Thyroid gland (tissue), 4 donors: ENCODE data around the gene PLAAT2. TPM values are rescaled to one million over a fixed set of nuclear protein-coding genes. Genes with fewer than 3 reads are reported as not detected.

Experiments used
- DNase-seq, 2 donors: peaks; one replicate each; pipeline ENCODE4 v3.0.0-alpha.2; 2019
- H3K27ac ChIP-seq, 3 donors: fragments of 200-600 bp; sonication (generic); 1 replicate in 2 of 3; 2 replicates in 1 of 3; pipeline ENCODE4 v1.5.1; 2016 to 2019; ENCODE audit warnings: mild to moderate bottlenecking in 1 of 3, moderate library complexity in 1 of 3
- H3K27me3 ChIP-seq: fragments of 200-600 bp; sonication (generic); one replicate; pipeline ENCODE4 v1.5.1; 2019
- H3K36me3 ChIP-seq, 2 donors: fragments of 200-600 bp; sonication (generic); one replicate each; pipeline ENCODE4 v1.5.1; 2016 to 2019
- H3K4me1 ChIP-seq, 2 donors: fragments of 200-600 bp; sonication (generic); one replicate each; pipeline ENCODE4 v1.5.1; 2017 to 2019
- H3K4me3 ChIP-seq, 3 donors: fragments of 200-600 bp; sonication (generic); replicated peaks in 1 of 3; 1 replicate in 2 of 3; 2 replicates in 1 of 3; pipeline ENCODE4 v1.5.1; 2016; ENCODE audit warnings: mild to moderate bottlenecking in 1 of 3
- H3K9me3 ChIP-seq: fragments of 200-600 bp; sonication (generic); one replicate; pipeline ENCODE4 v1.5.1; 2017
- POLR2A ChIP-seq, 2 donors: fragments of 450-650 bp; IDR thresholded peaks; one replicate each; pipeline ENCODE4 v1.6.1; 2017; ENCODE audit warnings: antibody characterized with exemption in 2 of 2, mild to moderate bottlenecking in 2 of 2, moderate library complexity in 1 of 2
- WGBS, 2 donors: methylation state at CpG; one replicate each; pipeline ENCODE4 v1.1.5; 2017; 5-methylcytosine and 5-hydroxymethylcytosine counted together
- intact Hi-C: fragments of 100-400 bp; cut with DNase I; formaldehyde crosslinking; loops from one replicate; pipeline ENCODE4 v1.15.1; 2023
- total RNA-seq, 4 donors: library from RNA; depleted of rRNA; stranded (reverse); fragments of >200 nt; gene quantifications; one replicate each; pipeline ENCODE4 v1.2.3, GENCODE V29; 2016
- TF ChIP-seq, protein P1 (sequence below), 6 experiments: fragments of 200-600 bp in 3 of 6; fragments of 450-650 bp in 3 of 6; sonication (generic) in 3 of 6; IDR thresholded peaks; one replicate each; pipeline ENCODE4 v1.5.1; 2016 to 2019; ENCODE audit warnings: antibody characterized with exemption in 6 of 6, mild to moderate bottlenecking in 2 of 6, inconsistent platforms in 1 of 6, moderate library complexity in 1 of 6

PLAAT2 gene
- total RNA-seq, 4 donors from 2014 or later = 1.4 TPM; not detected in 3

DNA sequence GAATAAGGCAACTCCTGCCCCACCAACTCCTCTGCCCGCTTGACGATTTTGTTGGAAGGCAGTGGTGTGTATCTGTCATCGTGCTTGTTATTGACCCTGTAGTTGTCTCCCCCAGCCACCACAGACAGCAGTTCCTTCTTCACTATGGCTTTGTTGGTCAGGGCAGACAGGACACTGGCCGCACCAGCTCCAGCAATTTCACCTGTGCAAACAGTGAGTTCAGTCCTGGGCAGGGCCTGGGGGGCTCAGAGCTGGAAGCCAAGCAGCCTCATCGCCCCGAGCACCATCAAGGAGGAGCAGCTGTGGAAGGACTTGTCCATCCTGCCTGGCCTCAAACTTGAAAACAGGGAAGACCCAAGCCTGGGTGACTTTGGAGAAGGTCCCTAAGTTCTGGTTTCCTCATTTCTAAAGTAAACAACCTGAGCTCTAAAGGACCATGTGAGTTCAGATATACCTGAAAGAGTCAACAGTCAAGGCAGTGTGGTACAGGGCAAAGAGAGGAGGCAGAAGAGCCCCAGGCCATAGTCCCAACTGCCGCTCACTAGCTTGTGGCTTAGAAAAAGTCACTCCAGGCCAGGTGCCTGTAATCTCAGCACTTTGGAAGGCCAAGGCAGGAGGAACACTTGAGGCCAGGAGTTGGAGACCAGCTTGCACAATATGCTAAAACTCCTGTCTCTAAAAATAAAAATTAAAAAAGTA lies 4.6 kb downstream of the PLAAT2 start:
- H3K27me3 ChIP-seq = no peaks in the 10 kb centered on the region
- H3K27ac ChIP-seq = peak overlapping the region in 1 of 3 donors; percentile 84
- 76 to 89% methylated on average over 7 of the region's 7 CpGs for WGBS, 2 donors
- H3K4me1 ChIP-seq = peaks cover 14 to 32% of the 10 kb centered on the region in 2 donors
- no peaks in the 10 kb centered on the region for H3K36me3 ChIP-seq
- H3K9me3 ChIP-seq = no peaks in the 10 kb centered on the region
- no peak for DNase-seq
- H3K4me3 ChIP-seq = no peak overlapping the region
- intact Hi-C loops = no loop called here
- no peak for TF ChIP-seq POLR2A (IDR thresholded peaks at IDR 0.05)
- TF ChIP-seq, protein P1, sequence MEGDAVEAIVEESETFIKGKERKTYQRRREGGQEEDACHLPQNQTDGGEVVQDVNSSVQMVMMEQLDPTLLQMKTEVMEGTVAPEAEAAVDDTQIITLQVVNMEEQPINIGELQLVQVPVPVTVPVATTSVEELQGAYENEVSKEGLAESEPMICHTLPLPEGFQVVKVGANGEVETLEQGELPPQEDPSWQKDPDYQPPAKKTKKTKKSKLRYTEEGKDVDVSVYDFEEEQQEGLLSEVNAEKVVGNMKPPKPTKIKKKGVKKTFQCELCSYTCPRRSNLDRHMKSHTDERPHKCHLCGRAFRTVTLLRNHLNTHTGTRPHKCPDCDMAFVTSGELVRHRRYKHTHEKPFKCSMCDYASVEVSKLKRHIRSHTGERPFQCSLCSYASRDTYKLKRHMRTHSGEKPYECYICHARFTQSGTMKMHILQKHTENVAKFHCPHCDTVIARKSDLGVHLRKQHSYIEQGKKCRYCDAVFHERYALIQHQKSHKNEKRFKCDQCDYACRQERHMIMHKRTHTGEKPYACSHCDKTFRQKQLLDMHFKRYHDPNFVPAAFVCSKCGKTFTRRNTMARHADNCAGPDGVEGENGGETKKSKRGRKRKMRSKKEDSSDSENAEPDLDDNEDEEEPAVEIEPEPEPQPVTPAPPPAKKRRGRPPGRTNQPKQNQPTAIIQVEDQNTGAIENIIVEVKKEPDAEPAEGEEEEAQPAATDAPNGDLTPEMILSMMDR (IDR thresholded peaks at IDR 0.05) = no peak

DNA sequence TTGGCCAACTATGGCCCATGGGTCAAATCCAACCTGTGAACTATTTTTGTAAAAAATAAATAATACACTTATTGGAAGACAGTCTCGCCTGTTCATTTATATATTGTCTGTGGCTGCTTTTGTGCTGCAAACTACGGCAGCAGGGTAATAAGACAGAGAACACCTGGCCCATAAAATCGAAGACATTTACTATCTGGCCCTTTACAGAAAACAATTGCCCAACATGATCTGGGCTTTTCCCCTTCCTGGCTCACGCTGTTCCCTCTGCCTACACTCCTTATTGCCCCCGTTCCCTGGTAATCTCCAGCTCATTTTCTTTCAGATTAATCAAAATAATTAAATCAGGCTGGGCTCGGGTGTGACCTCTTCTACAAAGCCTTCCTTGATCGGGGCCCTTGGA lies 5.6 kb downstream of the PLAAT2 start:
- no peaks in the 10 kb centered on the region for H3K9me3 ChIP-seq
- H3K36me3 ChIP-seq = no peaks in the 10 kb centered on the region
- 95% methylated on average over 7 of the region's 7 CpGs for WGBS, 2 donors
- H3K27me3 ChIP-seq = no peaks in the 10 kb centered on the region
- intact Hi-C loops = no loop called here
- peaks cover 14 to 32% of the 10 kb centered on the region in 2 donors for H3K4me1 ChIP-seq
- TF ChIP-seq, protein P1 (IDR thresholded peaks at IDR 0.05) = no peak
- no peak for TF ChIP-seq POLR2A (IDR thresholded peaks at IDR 0.05)
- no peak overlapping the region for H3K4me3 ChIP-seq
- H3K27ac ChIP-seq = no peak overlapping the region
- no peak for DNase-seq

DNA sequence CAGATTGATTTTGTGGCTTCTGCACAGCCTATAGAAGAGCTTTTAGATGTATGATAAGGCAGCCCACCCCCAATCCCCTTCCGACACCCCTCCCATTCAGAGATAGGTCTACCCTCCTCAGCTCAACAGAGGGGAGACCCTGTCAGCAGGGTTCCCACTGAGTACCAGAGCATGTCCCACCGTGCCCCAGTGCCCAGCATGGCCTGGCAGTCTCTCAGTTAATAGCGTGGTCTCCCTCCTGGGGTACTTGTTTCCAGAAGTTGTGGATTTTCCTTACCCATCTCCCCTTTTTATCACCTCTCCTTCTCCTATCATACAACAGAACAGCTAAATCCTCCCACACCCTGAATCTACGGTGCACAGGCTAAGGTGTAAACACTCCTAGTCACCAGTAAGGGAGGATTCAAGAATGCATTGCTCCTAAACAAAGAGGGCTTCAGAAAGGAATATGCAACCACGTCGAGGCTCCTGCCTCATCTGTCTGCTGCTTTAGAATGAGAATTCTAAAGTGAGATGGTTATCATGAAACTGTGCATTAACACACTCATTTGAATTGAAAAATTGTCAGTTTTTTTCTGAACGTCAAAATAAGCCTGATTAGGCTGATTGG lies 6.7 kb downstream of the PLAAT2 start:
- no peaks in the 10 kb centered on the region for H3K36me3 ChIP-seq
- H3K4me3 ChIP-seq = no peak overlapping the region
- DNase-seq = no peak
- intact Hi-C loops = no loop called here
- no peaks in the 10 kb centered on the region for H3K9me3 ChIP-seq
- H3K27ac ChIP-seq = no peak overlapping the region
- H3K27me3 ChIP-seq = no peaks in the 10 kb centered on the region
- 80 to 85% methylated on average over 7 of the region's 7 CpGs for WGBS, 2 donors
- TF ChIP-seq POLR2A (IDR thresholded peaks at IDR 0.05) = no peak
- TF ChIP-seq, protein P1 (IDR thresholded peaks at IDR 0.05) = no peak
- H3K4me1 ChIP-seq = peaks cover 14 to 32% of the 10 kb centered on the region in 2 donors

DNA sequence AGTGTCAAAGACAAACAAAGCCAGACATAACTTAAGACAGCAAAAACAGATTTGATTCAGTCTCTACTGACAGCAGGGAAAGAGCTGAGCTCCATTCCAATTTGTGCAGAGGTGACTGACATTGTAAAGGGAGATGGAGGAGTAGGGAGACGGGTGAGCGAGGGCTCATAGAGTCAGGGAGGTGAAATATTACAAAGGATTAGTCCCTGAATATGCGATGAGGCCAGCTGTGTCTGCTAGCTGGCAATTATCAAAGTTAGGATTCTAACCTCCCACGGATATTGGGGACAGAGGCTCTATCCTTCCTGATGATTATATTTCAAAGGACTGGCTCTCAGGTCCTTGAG lies 8.3 kb downstream of the PLAAT2 start:
- intact Hi-C loops = no loop called here
- WGBS, 2 donors = 75 to 83% methylated on average over 4 of the region's 4 CpGs
- H3K36me3 ChIP-seq = no peaks in the 10 kb centered on the region
- H3K9me3 ChIP-seq = no peaks in the 10 kb centered on the region
- H3K4me1 ChIP-seq = peaks cover under 1 to 18% of the 10 kb centered on the region in 2 donors
- no peak overlapping the region for H3K4me3 ChIP-seq
- DNase-seq = no peak
- H3K27ac ChIP-seq = no peak overlapping the region
- no peaks in the 10 kb centered on the region for H3K27me3 ChIP-seq
- TF ChIP-seq POLR2A (IDR thresholded peaks at IDR 0.05) = no peak
- TF ChIP-seq, protein P1 (IDR thresholded peaks at IDR 0.05) = no peak

DNA sequence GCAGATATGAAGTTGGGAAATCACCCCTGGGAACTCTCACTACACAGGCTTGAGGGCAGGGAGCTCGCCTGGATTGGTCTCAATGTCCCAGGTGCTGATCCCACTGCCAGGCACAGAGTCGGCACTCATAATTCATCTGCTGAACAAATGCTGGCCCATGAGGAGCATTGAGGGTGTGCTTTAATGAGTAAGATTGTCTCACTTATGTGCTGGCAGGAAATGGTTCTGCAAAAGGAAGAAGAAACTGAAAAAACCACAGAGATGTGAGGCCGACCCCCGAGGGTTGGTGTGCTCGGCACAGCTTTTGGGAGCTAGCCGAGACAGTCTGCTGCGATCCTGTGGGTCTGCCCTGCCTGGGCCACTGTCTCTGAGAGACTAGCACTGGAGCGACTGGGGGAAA lies 9.4 kb downstream of the PLAAT2 start:
- Histone ChIP-seq H3K36me3 (no peaks in the 10 kb centered on the region), H3K4me3 (no peak overlapping the region), H3K4me1 (peaks cover 0 to 7% of the 10 kb centered on the region in 2 donors), H3K9me3 (no peaks in the 10 kb centered on the region), H3K27ac (no peak overlapping the region), H3K27me3 (no peaks in the 10 kb centered on the region)
- DNase-seq = no peak
- WGBS, 2 donors = 62 to 93% methylated on average over 8 of the region's 8 CpGs
- TF ChIP-seq, protein P1 (IDR thresholded peaks at IDR 0.05) = no peak
- TF ChIP-seq POLR2A (IDR thresholded peaks at IDR 0.05) = no peak
- intact Hi-C loops = no loop called here
